Renal pelvis (tissue), 4 donors: ENCODE measurements around the gene EMX1. TPM values are rescaled to one million over a fixed set of nuclear protein-coding genes. Genes with fewer than 3 reads are reported as not detected.

Experiments
- DNase-seq: peaks from one replicate; pipeline ENCODE4 v3.0.0-alpha.2; 2013
- polyA plus RNA-seq, 3 donors: library from polyadenylated mRNA; unstranded; fragments of 120-200 nt; gene quantifications; one replicate each; pipeline ENCODE4 v1.2.1, GENCODE V29; 2013; ENCODE audit not compliant: insufficient read length in 3 of 3

Gene EMX1
- polyA plus RNA-seq, 3 donors: 51.6 to 71.3 (median 56.6) TPM

- no peak for DNase-seq
These were observed 19.5 kb downstream of the EMX1 start for GRCh38 chr2:72936660-72937355.

- DNase-seq: no peak
These were observed 20.0 kb downstream of the EMX1 start for GRCh38 chr2:72937356-72937669.

- no peak for DNase-seq
These were observed 21.1 kb downstream of the EMX1 start for GRCh38 chr2:72938455-72938854.

- no peak for DNase-seq
These were observed 23.0 kb downstream of the EMX1 start for GRCh38 chr2:72940361-72940760.

GRCh38 chr2:72940786-72941185 lies 23.5 kb downstream of the EMX1 start:
- no peak for DNase-seq

- DNase-seq: no peak
These were observed 25.0 kb downstream of the EMX1 start for GRCh38 chr2:72942293-72942692.

GRCh38 chr2:72942881-72943418 lies 25.6 kb downstream of the EMX1 start:
- no peak for DNase-seq

- no peak for DNase-seq
These were observed 26.4 kb downstream of the EMX1 start for GRCh38 chr2:72943540-72944395.

GRCh38 chr2:72944804-72945449 lies 27.6 kb downstream of the EMX1 start:
- DNase-seq: no peak

GRCh38 chr2:72945450-72946019 lies 28.2 kb downstream of the EMX1 start:
- no peak for DNase-seq

- DNase-seq: no peak
These were observed 29.1 kb downstream of the EMX1 start for GRCh38 chr2:72946466-72946865.

- DNase-seq: no peak
These were observed 30.9 kb downstream of the EMX1 start for GRCh38 chr2:72947952-72948830.

GRCh38 chr2:72949045-72949444 lies 31.7 kb downstream of the EMX1 start:
- DNase-seq: no peak

- DNase-seq: no peak
These were observed 32.3 kb downstream of the EMX1 start for GRCh38 chr2:72949642-72950041.

GRCh38 chr2:72950558-72951255 lies 33.4 kb downstream of the EMX1 start:
- no peak for DNase-seq

- no peak for DNase-seq
These were observed 34.2 kb downstream of the EMX1 start for GRCh38 chr2:72951303-72952095.

GRCh38 chr2:72952110-72952823 lies 34.9 kb downstream of the EMX1 start:
- DNase-seq: no peak

GRCh38 chr2:72952961-72953360 lies 35.6 kb downstream of the EMX1 start:
- no peak for DNase-seq

- DNase-seq: no peak
These were observed 36.2 kb downstream of the EMX1 start for GRCh38 chr2:72953528-72953927.
